H1 (cell line): ENCODE data around the gene MDFIC. TPM values are rescaled to one million over a fixed set of nuclear protein-coding genes. Genes with fewer than 3 reads are reported as not detected.

ENCODE experiments used
- CTCF ChIA-PET: fragments of 300-600 bp; sonication (Branson Sonifier 250); formaldehyde crosslinking; loops from one replicate; lab custom pipeline; 2021; ENCODE audit not compliant: partially characterized antibody; lab: Charles Lee
- POLR2A ChIA-PET: fragments of 300-600 bp; sonication (Branson Sonifier 250); formaldehyde crosslinking; loops from one replicate; lab custom pipeline; 2021; ENCODE audit warnings: inconsistent platforms; ENCODE audit not compliant: partially characterized antibody; lab: Charles Lee
- DNase-seq, 2 experiments: peaks; one replicate each; pipeline versions ENCODE4 v3.0.0 to v3.0.0-alpha.2; 2010 to 2022; ENCODE audit warnings: low spot score in 2 of 2, low read depth in 1 of 2, mixed read lengths in 1 of 2
- FAIRE-seq: peaks from 2 replicates; lab custom pipeline; 2011; peaks lifted over from hg19 to GRCh38; lab: Jason Lieb, UNC
- H2AFZ ChIP-seq: 2 replicates; pipeline ENCODE4 v1.8.1; 2012; ENCODE audit warnings: low read length, inconsistent platforms
- H2AK5ac ChIP-seq: 2 replicates; pipeline ENCODE4 v1.6.1; 2013; ENCODE audit warnings: low read depth, low read length
- H2BK120ac ChIP-seq: replicated peaks from 2 replicates; pipeline ENCODE3; 2013; ENCODE audit warnings: low read depth, low read length, inconsistent platforms
- H2BK12ac ChIP-seq: 2 replicates; pipeline ENCODE4 v1.6.1; 2013; ENCODE audit warnings: low read depth, low read length
- H2BK15ac ChIP-seq: 2 replicates; pipeline ENCODE4 v1.6.1; 2013; ENCODE audit warnings: low read length
- H2BK20ac ChIP-seq: 2 replicates; pipeline ENCODE4 v1.6.1; 2013; ENCODE audit warnings: low read length
- H2BK5ac ChIP-seq: 2 replicates; pipeline ENCODE4 v1.6.1; 2013; ENCODE audit warnings: low read depth, low read length
- H3K14ac ChIP-seq: 2 replicates; pipeline ENCODE4 v1.6.1; 2013; ENCODE audit warnings: inconsistent platforms; ENCODE audit not compliant: insufficient read length
- H3K18ac ChIP-seq: 2 replicates; pipeline ENCODE4 v1.6.1; 2013; ENCODE audit warnings: low read length; ENCODE audit errors: extremely low read depth
- H3K23ac ChIP-seq: 2 replicates; pipeline ENCODE4 v1.6.1; 2013; ENCODE audit warnings: inconsistent platforms; ENCODE audit not compliant: insufficient read length
- H3K23me2 ChIP-seq: 2 replicates; pipeline ENCODE4 v1.6.1; 2013; ENCODE audit warnings: low read depth, low read length
- H3K27ac ChIP-seq: 2 replicates; pipeline ENCODE4 v1.6.1; 2011; ENCODE audit warnings: low read depth, low read length, inconsistent platforms
- H3K27me3 ChIP-seq, 4 experiments: replicated peaks in 1 of 4; 1 replicate in 1 of 4; 2 replicates in 3 of 4; pipeline versions ENCODE4 v1.6.1 to v1.8.1; 2011 to 2013; ENCODE audit warnings: low read length in 3 of 4, mild to moderate bottlenecking in 3 of 4, inconsistent platforms in 2 of 4, mixed read lengths in 2 of 4, moderate library complexity in 1 of 4; ENCODE audit not compliant: control insufficient read depth in 3 of 4, insufficient read depth in 3 of 4; ENCODE audit errors: extremely low read depth in 1 of 4
- H3K36me3 ChIP-seq, 4 experiments: 2 replicates each; pipeline versions ENCODE4 v1.6.1 to v1.8.1; 2011 to 2013; ENCODE audit warnings: mild to moderate bottlenecking in 4 of 4, low read length in 3 of 4, moderate library complexity in 2 of 4, control low read depth in 1 of 4, inconsistent platforms in 1 of 4; ENCODE audit not compliant: insufficient read depth in 4 of 4, control insufficient read depth in 2 of 4
- H3K4ac ChIP-seq: replicated peaks from 2 replicates; pipeline ENCODE3; 2013; ENCODE audit warnings: low read length, low read depth, mixed read lengths, inconsistent platforms; ENCODE audit not compliant: insufficient read length
- H3K4me1 ChIP-seq, 4 experiments: replicated peaks in 1 of 4; 1 replicate in 1 of 4; 2 replicates in 3 of 4; pipeline versions ENCODE4 v1.6.1 to v1.8.1; 2011 to 2013; ENCODE audit warnings: low read length in 3 of 4, inconsistent platforms in 2 of 4, mixed read lengths in 1 of 4; ENCODE audit not compliant: insufficient read depth in 4 of 4, control insufficient read depth in 3 of 4
- H3K4me2 ChIP-seq, 2 experiments: 2 replicates each; pipeline versions ENCODE4 v1.6.1 to v1.8.1; 2011 to 2013; ENCODE audit warnings: low read depth in 2 of 2, low read length in 2 of 2, control low read depth in 1 of 2, inconsistent platforms in 1 of 2, mild to moderate bottlenecking in 1 of 2; ENCODE audit not compliant: insufficient read depth in 1 of 2
- H3K4me3 ChIP-seq, 4 experiments: fragments of 200-600, 300-600 bp in 1 of 4; sonication (generic), shearing (Covaris generic), sonication (Bioruptor Twin) in 1 of 4; 2 replicates each; pipeline versions ENCODE4 v1.5.1 to v1.8.1; 2011 to 2016; ENCODE audit warnings: low read length in 4 of 4, low read depth in 3 of 4, control low read depth in 2 of 4, inconsistent platforms in 2 of 4, mild to moderate bottlenecking in 2 of 4, mixed read lengths in 1 of 4, moderate library complexity in 1 of 4; ENCODE audit not compliant: insufficient read depth in 2 of 4; ENCODE audit errors: extremely low read depth in 1 of 4
- H3K56ac ChIP-seq: replicated peaks from 2 replicates; pipeline ENCODE3; 2013; ENCODE audit warnings: low read depth, mild to moderate bottlenecking, mixed read lengths, low read length, inconsistent platforms; ENCODE audit not compliant: insufficient read length
- H3K79me1 ChIP-seq: 2 replicates; pipeline ENCODE4 v1.6.1; 2013; ENCODE audit warnings: low read depth, low read length, control low read depth
- H3K79me2 ChIP-seq, 2 experiments: 2 replicates each; pipeline versions ENCODE4 v1.6.1 to v1.8.1; 2012 to 2013; ENCODE audit warnings: low read length in 2 of 2, mild to moderate bottlenecking in 2 of 2, inconsistent platforms in 1 of 2; ENCODE audit not compliant: insufficient read depth in 2 of 2, control insufficient read depth in 1 of 2
- H3K9ac ChIP-seq, 4 experiments: replicated peaks in 1 of 4; 1 replicate in 1 of 4; 2 replicates in 3 of 4; pipeline versions ENCODE4 v1.6.1 to v1.8.1; 2011 to 2013; ENCODE audit warnings: low read depth in 3 of 4, low read length in 3 of 4, control low read depth in 2 of 4, mild to moderate bottlenecking in 2 of 4, moderate library complexity in 2 of 4, inconsistent platforms in 1 of 4; ENCODE audit errors: extremely low read depth in 1 of 4
- H3K9me3 ChIP-seq, 2 experiments: 2 replicates each; pipeline versions ENCODE4 v1.6.1 to v1.8.1; 2012 to 2013; ENCODE audit warnings: mild to moderate bottlenecking in 2 of 2, moderate library complexity in 2 of 2, control low read depth in 1 of 2, inconsistent platforms in 1 of 2, low read depth in 1 of 2, low read length in 1 of 2, mixed read lengths in 1 of 2; ENCODE audit not compliant: insufficient read depth in 2 of 2
- H4K20me1 ChIP-seq, 2 experiments: replicated peaks in 1 of 2; 2 replicates each; pipeline versions ENCODE3 to v1.8.1; 2011 to 2013; ENCODE audit warnings: inconsistent platforms in 2 of 2, low read length in 2 of 2, mild to moderate bottlenecking in 1 of 2; ENCODE audit not compliant: insufficient read depth in 2 of 2, control insufficient read depth in 1 of 2
- H4K5ac ChIP-seq: 2 replicates; pipeline ENCODE4 v1.6.1; 2013; ENCODE audit warnings: low read length, low read depth, mixed read lengths, inconsistent platforms; ENCODE audit not compliant: insufficient read length
- H4K8ac ChIP-seq: 2 replicates; pipeline ENCODE4 v1.8.0; 2013; ENCODE audit warnings: mild to moderate bottlenecking, moderate library complexity, low read length, inconsistent platforms; ENCODE audit not compliant: insufficient read depth; ENCODE audit errors: extremely low read depth
- H4K91ac ChIP-seq: replicated peaks from 2 replicates; pipeline ENCODE3; 2013; ENCODE audit warnings: low read length, mixed read lengths, inconsistent platforms; ENCODE audit not compliant: insufficient read length
- JUND ChIP-seq: IDR thresholded peaks from 2 replicates; pipeline ENCODE4 v1.6.1; 2011; ENCODE audit warnings: mild to moderate bottlenecking, improper control_type of control experiment, low read length
- KDM4A ChIP-seq: IDR thresholded peaks from one replicate; pipeline ENCODE4 v1.7.1; 2012; ENCODE audit warnings: low read depth, mild to moderate bottlenecking, moderate library complexity, low read length, inconsistent platforms; ENCODE audit not compliant: severe bottlenecking
- KDM5A ChIP-seq: fragments of 200-600 bp; IDR thresholded peaks from 2 replicates; pipeline ENCODE4 v1.7.1; 2012; ENCODE audit warnings: mild to moderate bottlenecking, low read length, inconsistent platforms, mixed read lengths
- MAFK ChIP-seq: IDR thresholded peaks from 2 replicates; pipeline ENCODE4 v1.6.1; 2012; ENCODE audit warnings: low read depth, mild to moderate bottlenecking, improper control_type of control experiment, low read length
- POLR2A ChIP-seq, 2 experiments: IDR thresholded peaks; 1 replicate in 1 of 2; 2 replicates in 1 of 2; pipeline ENCODE4 v1.6.1; 2011; ENCODE audit warnings: low read depth in 2 of 2, low read length in 2 of 2, mild to moderate bottlenecking in 2 of 2; ENCODE audit errors: control extremely low read depth in 1 of 2
- POLR2AphosphoS5 ChIP-seq: IDR thresholded peaks from 2 replicates; pipeline ENCODE4 v1.6.1; 2011; ENCODE audit warnings: low read depth, low read length
- SAP30 ChIP-seq: fragments of 300-600 bp; sonication (generic); IDR thresholded peaks from 2 replicates; pipeline ENCODE4 v1.7.1; 2012; ENCODE audit warnings: low read length, moderate library complexity, mild to moderate bottlenecking, inconsistent platforms; ENCODE audit not compliant: insufficient read depth, insufficient replicate concordance
- SIX5 ChIP-seq: IDR thresholded peaks from 2 replicates; pipeline ENCODE4 v1.6.1; 2011; ENCODE audit warnings: mild to moderate bottlenecking, low read depth, low read length
- TAF7 ChIP-seq: optimal IDR thresholded peaks from 2 replicates; pipeline ENCODE3; 2011; ENCODE audit warnings: low read depth, mild to moderate bottlenecking, inconsistent platforms, low read length, moderate library complexity, borderline replicate concordance
- WGBS, 2 experiments: shearing (Covaris generic) in 1 of 2; methylation state at CpG; one replicate each; pipeline versions ENCODE4 v1.1.6 to v1.1.7; 2013 to 2015; ENCODE audit warnings: low lambda C conversion rate in 2 of 2, mixed read lengths in 2 of 2, inconsistent platforms in 1 of 2, low coverage in 1 of 2, missing lambda C conversion rate in 1 of 2; ENCODE audit not compliant: insufficient replicate concordance in 2 of 2, insufficient coverage in 1 of 2, insufficient read length in 1 of 2; ENCODE audit errors: extremely low coverage in 1 of 2, missing lambda C conversion rate in 1 of 2; 5-methylcytosine and 5-hydroxymethylcytosine counted together
- polyA plus RNA-seq, 7 experiments: library from polyadenylated mRNA; depleted of rRNA in 3 of 7; stranded (reverse) in 5 of 7; unstranded in 2 of 7; fragments of >200 nt in 5 of 7; fragments of 200-250 nt in 2 of 7; gene quantifications; 1 replicate in 5 of 7; 2 replicates in 1 of 7; 4 replicates in 1 of 7; pipeline versions ENCODE4 v1.2.1 to v1.2.3, GENCODE V29; 2011 to 2013; ENCODE audit warnings: missing spikeins in 2 of 7, mixed read lengths in 2 of 7
- total RNA-seq: library from RNA; stranded (reverse); fragmentation: NEBNext Ultra II Directional; extraction: Animal tissue kit (Norgen Biotek cat#: 25700); gene quantifications from 2 replicates; pipeline ENCODE4 v1.2.1, GENCODE V29; 2021

Gene MDFIC
- total and polyA plus RNA-seq, 2 of the 8 experiments (the other 6 are each of a cell fraction or from before 2014, with no cell fraction given), result 2.3 to 11.4 TPM

- H2BK120ac ChIP-seq, result no peak overlapping the region
- H3K56ac ChIP-seq, result no peak overlapping the region
- DNase-seq, result no peak
- WGBS, 2 experiments, result 88% methylated on average over 4 of the region's 4 CpGs; no CpG with 5 or more reads in 1 of the 2 experiments
- H4K8ac ChIP-seq, result no peak overlapping the region
- H2BK12ac ChIP-seq, result no peak overlapping the region
- no peak overlapping the region for H3K23ac ChIP-seq
- H4K20me1 ChIP-seq, result no peaks in the 10 kb centered on the region
- H3K4me2 ChIP-seq, result no peak overlapping the region
- no peak overlapping the region for H3K14ac ChIP-seq
- no peaks in the 10 kb centered on the region for H3K27me3 ChIP-seq
- no peaks in the 10 kb centered on the region for H3K4me1 ChIP-seq
- no peaks in the 10 kb centered on the region for H3K23me2 ChIP-seq
- H3K4me3 ChIP-seq, result no peak overlapping the region
- no peak for FAIRE-seq
- H2BK15ac ChIP-seq, result no peak overlapping the region
- H2AFZ ChIP-seq, result no peak overlapping the region
- ChIA-PET CTCF (no interaction called here), POLR2A (no interaction called here)
- no peak overlapping the region for H4K91ac ChIP-seq
- H2BK20ac ChIP-seq, result no peak overlapping the region
- no peak overlapping the region for H2BK5ac ChIP-seq
- no peak overlapping the region for H3K4ac ChIP-seq
- H3K18ac ChIP-seq, result no peak overlapping the region
- no peaks in the 10 kb centered on the region for H3K79me1 ChIP-seq
- H3K9me3 ChIP-seq, result no peaks in the 10 kb centered on the region
- no peak overlapping the region for H3K9ac ChIP-seq
- no peak overlapping the region for H2AK5ac ChIP-seq
- no peak overlapping the region for H4K5ac ChIP-seq
- no peaks in the 10 kb centered on the region for H3K79me2 ChIP-seq
- no peak overlapping the region for H3K27ac ChIP-seq
- no peaks in the 10 kb centered on the region for H3K36me3 ChIP-seq
- TF ChIP-seq TAF7 (no peak), POLR2A (IDR thresholded peaks at IDR 0.05; ENCODE audit: control extremely low read depth in 1 of 2, low read depth in 2 of 2, low read length in 2 of 2) (no peak), MAFK (no peak), JUND (no peak), KDM5A (no peak), KDM4A (no peak), SIX5 (no peak), POLR2AphosphoS5 (no peak), SAP30 (no peak)
Measured at GRCh38 chr7:114890561-114890960, 31.3 kb upstream of the MDFIC start.
